HG03025 (cell line): ENCODE data around the gene SMAD1.
A peak's percentile ranks its signal among the peaks of the same experiment; 100 is the strongest.
"Not testable (repeated sequence)": the region's sequence is repeated elsewhere in the genome, so short reads cannot be mapped to it uniquely, and the experiment has no call there.

Source experiments
- ATAC-seq: cut with Tn5 transposase; IDR thresholded peaks from one replicate; pipeline ENCODE4 v1.9.1; 2021; ENCODE audit warnings: mild to moderate bottlenecking, moderate library complexity; ENCODE audit not compliant: unreplicated experiment, low FRiP score

The SMAD1 gene

GRCh38 chr4:145524552-145524951, 42.9 kb downstream of the SMAD1 start:
- no peak for ATAC-seq

- ATAC-seq = no peak
Measured at GRCh38 chr4:145525291-145525740, 43.7 kb downstream of the SMAD1 start.

GRCh38 chr4:145527773-145528172, 46.1 kb downstream of the SMAD1 start:
- ATAC-seq = no peak

GRCh38 chr4:145528601-145529000, 46.9 kb downstream of the SMAD1 start:
- no peak for ATAC-seq

- no peak for ATAC-seq
Measured at GRCh38 chr4:145530189-145530588, 48.5 kb downstream of the SMAD1 start.

GRCh38 chr4:145530662-145531061, 49.0 kb downstream of the SMAD1 start:
- ATAC-seq = no peak

GRCh38 chr4:145531223-145531622, 49.6 kb downstream of the SMAD1 start:
- no peak for ATAC-seq

- no peak for ATAC-seq
Measured at GRCh38 chr4:145531859-145532258, 50.2 kb downstream of the SMAD1 start.

GRCh38 chr4:145533001-145533400, 51.3 kb downstream of the SMAD1 start:
- ATAC-seq = no peak

GRCh38 chr4:145533415-145533814, 51.8 kb downstream of the SMAD1 start:
- not testable (repeated sequence) for ATAC-seq

- ATAC-seq = no peak
Measured at GRCh38 chr4:145533961-145534360, 52.3 kb downstream of the SMAD1 start.

- no peak for ATAC-seq
Measured at GRCh38 chr4:145535202-145535601, 53.5 kb downstream of the SMAD1 start.

GRCh38 chr4:145536044-145536443, 54.4 kb downstream of the SMAD1 start:
- no peak for ATAC-seq

- no peak for ATAC-seq
Measured at GRCh38 chr4:145538596-145538995, 56.9 kb downstream of the SMAD1 start.

- no peak for ATAC-seq
Measured at GRCh38 chr4:145539671-145540070, 58.0 kb downstream of the SMAD1 start.

- no peak for ATAC-seq
Measured at GRCh38 chr4:145540235-145540634, 58.6 kb downstream of the SMAD1 start.

GRCh38 chr4:145541346-145541745, 59.7 kb downstream of the SMAD1 start:
- no peak for ATAC-seq

GRCh38 chr4:145545031-145545430, 63.4 kb downstream of the SMAD1 start:
- no peak for ATAC-seq

GRCh38 chr4:145545538-145546174, 64.0 kb downstream of the SMAD1 start:
- ATAC-seq = no peak

- ATAC-seq = no peak
Measured at GRCh38 chr4:145546175-145546915, 64.7 kb downstream of the SMAD1 start.

GRCh38 chr4:145551660-145552059, 70.0 kb downstream of the SMAD1 start:
- ATAC-seq = no peak

- peak; percentile 62 for ATAC-seq
Measured at GRCh38 chr4:145552181-145552822, 70.6 kb downstream of the SMAD1 start.
